Measurements from ENCODE around the gene ABCA7.

The ABCA7 gene

DNA sequence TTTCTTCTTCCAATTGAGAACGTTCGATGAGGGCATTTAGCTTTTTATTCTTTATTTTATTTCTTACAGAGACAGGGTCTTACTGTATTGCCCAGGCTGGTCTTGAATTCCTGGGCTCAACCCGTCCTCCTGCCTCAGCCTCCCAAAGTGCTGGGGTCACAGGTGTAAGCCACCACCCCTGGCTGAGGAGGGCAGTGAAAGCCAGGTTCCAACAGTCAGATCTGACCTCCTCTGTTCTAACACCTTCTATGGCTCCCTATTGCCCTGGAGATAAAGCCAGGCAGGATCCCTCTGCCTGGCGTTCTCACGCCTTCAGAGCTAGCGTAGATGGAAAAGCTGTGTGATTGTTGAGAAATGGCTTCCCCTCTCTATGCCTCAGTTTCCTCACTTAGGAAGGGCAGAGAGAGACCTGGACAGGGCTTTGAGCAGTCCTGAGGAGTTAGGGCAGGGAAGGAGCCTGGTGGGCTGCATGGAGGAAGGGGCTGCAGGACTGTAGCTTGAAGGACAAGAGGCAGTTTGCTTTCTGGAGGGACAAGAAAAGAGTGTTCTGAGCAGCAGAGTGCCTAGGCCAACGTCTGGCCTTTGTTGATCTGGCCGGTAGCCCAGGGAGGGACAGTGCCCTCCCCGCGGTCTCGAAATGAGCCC lies 32.6 kb downstream of the ABCA7 start:
- no peak for TF ChIP-seq CTCF (conservative IDR thresholded peaks at IDR 0.05)
- H3K27ac ChIP-seq = no peak overlapping the region

DNA sequence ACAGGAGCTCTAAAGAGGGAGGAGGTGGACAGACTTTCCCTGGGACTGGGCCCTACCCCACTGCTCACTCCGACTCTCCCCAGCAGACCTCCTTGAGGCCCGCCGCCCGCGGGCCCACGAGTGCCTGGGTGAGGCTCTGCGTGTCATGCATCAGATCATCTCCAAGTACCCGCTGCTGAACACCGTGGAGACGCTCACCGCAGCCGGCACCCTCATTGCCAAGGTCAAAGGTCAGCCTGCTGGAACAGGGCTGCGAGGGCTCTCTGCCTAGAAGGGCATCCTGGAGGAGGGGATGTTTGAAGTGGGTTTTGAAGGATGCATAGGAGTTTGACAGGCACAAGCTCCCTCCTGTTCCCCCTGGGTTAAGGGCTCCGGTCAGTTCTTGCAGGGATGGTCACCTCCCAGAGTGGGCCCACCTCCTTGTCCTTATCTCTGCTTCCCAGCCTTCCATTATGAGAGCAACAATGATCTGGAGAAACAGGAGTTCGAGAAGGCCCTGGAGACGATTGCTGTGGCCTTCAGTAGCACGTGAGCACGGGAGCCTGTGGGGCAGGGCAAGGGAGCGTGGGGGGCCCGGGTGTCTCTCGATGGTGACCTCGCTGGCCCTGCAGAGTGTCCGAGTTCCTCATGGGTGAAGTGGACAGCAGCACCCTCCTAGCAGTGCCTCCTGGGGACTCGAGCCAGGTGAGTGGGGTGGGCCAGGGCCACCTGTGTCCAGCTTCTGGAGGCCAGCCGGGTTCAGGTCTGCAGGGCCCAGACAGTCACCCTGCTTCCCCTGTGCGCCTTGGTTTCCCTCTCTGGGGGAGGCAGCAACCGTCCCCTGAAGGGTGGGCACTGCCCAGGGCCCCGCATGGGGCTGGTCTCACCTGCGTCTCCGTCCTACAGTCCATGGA lies 33.4 kb downstream of the ABCA7 start:
- TF ChIP-seq CTCF (conservative IDR thresholded peaks at IDR 0.05) = no peak
- no peak overlapping the region for H3K27ac ChIP-seq

- peak overlapping the region; percentile 77 for H3K27ac ChIP-seq
Measured at GRCh38 chr19:1073956-1074517, 34.1 kb downstream of the ABCA7 start.

DNA sequence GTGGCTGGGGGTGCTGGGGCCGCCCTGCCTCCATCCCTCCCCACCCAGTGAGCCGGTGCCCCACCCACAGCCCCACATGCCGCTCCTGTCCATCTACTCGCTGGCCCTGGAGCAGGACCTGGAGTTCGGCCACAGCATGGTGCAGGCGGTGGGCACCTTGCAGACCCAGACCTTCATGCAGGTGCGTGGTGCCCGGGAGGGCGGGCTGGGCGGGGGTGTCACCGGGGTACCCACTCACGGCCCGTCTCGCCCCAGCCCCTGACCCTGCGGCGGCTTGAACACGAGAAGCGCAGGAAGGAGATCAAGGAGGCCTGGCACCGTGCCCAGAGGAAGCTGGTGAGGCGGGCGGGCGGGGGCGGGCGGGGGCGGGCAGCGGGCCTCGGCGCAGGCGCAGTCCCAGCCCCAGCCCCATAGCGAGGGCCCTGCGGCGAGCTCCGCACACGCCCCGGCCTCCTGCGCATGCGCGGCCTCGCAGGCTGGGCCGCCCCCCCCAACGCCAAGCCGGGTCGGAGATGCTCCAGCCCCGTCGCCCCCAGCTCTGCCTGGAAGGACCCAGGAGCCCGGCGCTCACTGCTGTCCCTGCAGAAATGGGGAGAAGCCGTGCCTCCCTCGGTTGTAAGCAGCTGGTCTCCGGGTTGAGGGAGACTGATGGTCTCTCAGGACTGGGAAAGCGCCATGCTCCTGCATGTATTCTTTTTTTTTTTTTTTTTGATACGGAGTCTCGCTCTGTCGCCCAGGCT lies 34.8 kb downstream of the ABCA7 start:
- no peak for TF ChIP-seq CTCF (conservative IDR thresholded peaks at IDR 0.05)
- peak overlapping the region; percentile 77 for H3K27ac ChIP-seq

More at GRCh38 chr19:1073956-1074517, 34.1 kb downstream of the ABCA7 start:
- no peak for TF ChIP-seq CTCF (conservative IDR thresholded peaks at IDR 0.05)

DNA sequence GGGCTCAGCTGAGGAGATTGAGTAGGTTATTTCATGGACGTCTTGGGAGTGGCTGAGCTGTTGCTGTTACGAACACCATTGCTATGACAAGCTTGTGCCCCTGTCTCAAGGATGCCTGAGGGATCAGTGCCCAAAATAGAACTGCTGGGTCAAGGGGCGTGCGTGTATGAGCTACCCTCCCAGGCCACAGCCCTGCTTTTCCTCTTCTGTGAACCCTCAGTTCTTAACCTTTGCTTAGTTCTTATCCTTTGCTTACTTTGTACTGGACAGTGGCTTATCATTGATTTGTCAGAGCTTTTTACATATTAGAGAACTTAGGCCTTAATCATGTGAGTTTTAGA lies 36.1 kb downstream of the ABCA7 start:
- H3K27ac ChIP-seq = peak overlapping the region; percentile 77
- no peak for TF ChIP-seq CTCF (conservative IDR thresholded peaks at IDR 0.05)

GRCh38 chr19:1076951-1077350 lies 37.0 kb downstream of the ABCA7 start:
- no peak overlapping the region for H3K27ac ChIP-seq
- TF ChIP-seq CTCF (conservative IDR thresholded peaks at IDR 0.05) = no peak
